IPS-NIHi11 (cell line): ENCODE data around the gene CCNQ.
A peak's percentile ranks its signal among the peaks of the same experiment; 100 is the strongest.

Source experiments
- DNase-seq: peaks from one replicate; pipeline ENCODE4 v3.0.0; 2012; ENCODE audit warnings: mixed read lengths, low spot score

CCNQ gene

GRCh38 chrX:153596981-153597750 lies 1.8 kb downstream of the CCNQ start:
- DNase-seq = no peak

GRCh38 chrX:153595859-153596857 lies 2.8 kb downstream of the CCNQ start:
- no peak for DNase-seq

GRCh38 chrX:153595387-153595786 lies 3.6 kb downstream of the CCNQ start:
- no peak for DNase-seq

- DNase-seq = no peak
Observed at GRCh38 chrX:153593811-153594500, 5.0 kb downstream of the CCNQ start.

- no peak for DNase-seq
Observed at GRCh38 chrX:153592966-153593688, 5.8 kb downstream of the CCNQ start.

GRCh38 chrX:153592091-153592833 lies 6.7 kb downstream of the CCNQ start:
- no peak for DNase-seq

- DNase-seq = no peak
Observed at GRCh38 chrX:153590961-153591956, 7.7 kb downstream of the CCNQ start.

- no peak for DNase-seq
Observed at GRCh38 chrX:153588782-153589446, 10.0 kb downstream of the CCNQ start.

- no peak for DNase-seq
Observed at GRCh38 chrX:153588021-153588781, 10.7 kb downstream of the CCNQ start.

GRCh38 chrX:153587342-153587741 lies 11.6 kb downstream of the CCNQ start:
- no peak for DNase-seq

GRCh38 chrX:153585827-153586226 lies 13.1 kb downstream of the CCNQ start:
- DNase-seq = no peak

- no peak for DNase-seq
Observed at GRCh38 chrX:153583433-153583832, 15.5 kb downstream of the CCNQ start.

- no peak for DNase-seq
Observed at GRCh38 chrX:153582896-153583295, 16.0 kb downstream of the CCNQ start.

- DNase-seq = peak; percentile 47
Observed at GRCh38 chrX:153580700-153581386, 18.1 kb downstream of the CCNQ start.

GRCh38 chrX:153578889-153579288 lies 20.1 kb downstream of the CCNQ start:
- no peak for DNase-seq

GRCh38 chrX:153578200-153578835 lies 20.6 kb downstream of the CCNQ start:
- peak; percentile 48 for DNase-seq

- DNase-seq = no peak
Observed at GRCh38 chrX:153576961-153577360, 22.0 kb downstream of the CCNQ start.
